H1 (cell line): ENCODE measurements around the gene KCNQ1. TPM values are rescaled to one million over a fixed set of nuclear protein-coding genes. Genes with fewer than 3 reads are reported as not detected.

ENCODE experiments used
- CBX5 ChIP-seq: fragments of 300-800, 300-1000 bp; sonication (generic); IDR thresholded peaks from 2 replicates; pipeline ENCODE4 v1.7.1; 2016; ENCODE audit warnings: antibody characterized with exemption, low read length, low read depth
- CBX8 ChIP-seq: fragments of 300-800, 300-1000 bp; sonication (generic); IDR thresholded peaks from 2 replicates; pipeline ENCODE4 v1.7.1; 2016; ENCODE audit warnings: low read depth, low read length, borderline replicate concordance
- TEAD4 ChIP-seq: IDR thresholded peaks from 2 replicates; pipeline ENCODE4 v1.6.1; 2012; ENCODE audit warnings: low read depth, low read length, inconsistent platforms, mixed read lengths
- polyA plus RNA-seq, 7 experiments: library from polyadenylated mRNA; depleted of rRNA in 3 of 7; stranded (reverse) in 5 of 7; unstranded in 2 of 7; fragments of >200 nt in 5 of 7; fragments of 200-250 nt in 2 of 7; gene quantifications; 1 replicate in 5 of 7; 2 replicates in 1 of 7; 4 replicates in 1 of 7; pipeline versions ENCODE4 v1.2.1 to v1.2.3, GENCODE V29; 2011 to 2013; ENCODE audit warnings: missing spikeins in 2 of 7, mixed read lengths in 2 of 7
- total RNA-seq: library from RNA; stranded (reverse); fragmentation: NEBNext Ultra II Directional; extraction: Animal tissue kit (Norgen Biotek cat#: 25700); gene quantifications from 2 replicates; pipeline ENCODE4 v1.2.1, GENCODE V29; 2021
- TF ChIP-seq, protein P1 (sequence below), 3 experiments: IDR thresholded peaks; 1 replicate in 2 of 3; 2 replicates in 1 of 3; pipeline versions ENCODE4 v1.5.1 to v1.6.1; 2011; ENCODE audit warnings: low read length in 3 of 3, mild to moderate bottlenecking in 3 of 3, inconsistent platforms in 2 of 3, low read depth in 1 of 3, moderate library complexity in 1 of 3; ENCODE audit not compliant: insufficient read depth in 1 of 3; ENCODE audit errors: control extremely low read depth in 1 of 3
- TF ChIP-seq, protein P2 (sequence below): IDR thresholded peaks from 2 replicates; pipeline ENCODE4 v1.6.1; 2012; ENCODE audit warnings: low read length, inconsistent platforms
- TF ChIP-seq, protein P3 (sequence below): fragments of 300-600 bp; sonication (generic); IDR thresholded peaks from 2 replicates; pipeline ENCODE4 v1.7.1; 2012; ENCODE audit warnings: low read length, moderate library complexity, mild to moderate bottlenecking, inconsistent platforms; ENCODE audit not compliant: insufficient replicate concordance

KCNQ1 gene
- total and polyA plus RNA-seq, 2 of the 8 experiments (the other 6 are each of a cell fraction or from before 2014, with no cell fraction given): 1.9 to 2.0 TPM

DNA sequence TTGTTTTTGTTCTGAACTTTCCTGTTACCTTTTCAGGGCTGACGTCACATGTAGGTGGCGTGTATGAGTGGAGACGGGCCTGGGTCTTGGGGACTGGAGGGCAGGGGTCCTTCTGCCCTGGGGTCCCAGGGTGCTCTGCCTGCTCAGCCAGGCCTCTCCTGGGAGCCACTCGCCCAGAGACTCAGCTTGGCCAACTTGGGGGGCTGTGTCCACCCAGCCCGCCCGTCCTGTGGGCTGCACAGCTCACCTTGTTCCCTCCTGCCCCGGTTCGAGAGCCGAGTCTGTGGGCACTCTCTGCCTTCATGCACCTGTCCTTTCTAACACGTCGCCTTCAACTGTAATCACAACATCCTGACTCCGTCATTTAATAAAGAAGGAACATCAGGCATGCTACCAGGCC lies 47.8 kb upstream of the KCNQ1 start (continued):
- TF ChIP-seq, protein P1, sequence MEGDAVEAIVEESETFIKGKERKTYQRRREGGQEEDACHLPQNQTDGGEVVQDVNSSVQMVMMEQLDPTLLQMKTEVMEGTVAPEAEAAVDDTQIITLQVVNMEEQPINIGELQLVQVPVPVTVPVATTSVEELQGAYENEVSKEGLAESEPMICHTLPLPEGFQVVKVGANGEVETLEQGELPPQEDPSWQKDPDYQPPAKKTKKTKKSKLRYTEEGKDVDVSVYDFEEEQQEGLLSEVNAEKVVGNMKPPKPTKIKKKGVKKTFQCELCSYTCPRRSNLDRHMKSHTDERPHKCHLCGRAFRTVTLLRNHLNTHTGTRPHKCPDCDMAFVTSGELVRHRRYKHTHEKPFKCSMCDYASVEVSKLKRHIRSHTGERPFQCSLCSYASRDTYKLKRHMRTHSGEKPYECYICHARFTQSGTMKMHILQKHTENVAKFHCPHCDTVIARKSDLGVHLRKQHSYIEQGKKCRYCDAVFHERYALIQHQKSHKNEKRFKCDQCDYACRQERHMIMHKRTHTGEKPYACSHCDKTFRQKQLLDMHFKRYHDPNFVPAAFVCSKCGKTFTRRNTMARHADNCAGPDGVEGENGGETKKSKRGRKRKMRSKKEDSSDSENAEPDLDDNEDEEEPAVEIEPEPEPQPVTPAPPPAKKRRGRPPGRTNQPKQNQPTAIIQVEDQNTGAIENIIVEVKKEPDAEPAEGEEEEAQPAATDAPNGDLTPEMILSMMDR (IDR thresholded peaks at IDR 0.05; ENCODE audit: control extremely low read depth in 1 of 3, insufficient read depth in 1 of 3, low read depth in 1 of 3, low read length in 3 of 3): no peak
- TF ChIP-seq, protein P2, sequence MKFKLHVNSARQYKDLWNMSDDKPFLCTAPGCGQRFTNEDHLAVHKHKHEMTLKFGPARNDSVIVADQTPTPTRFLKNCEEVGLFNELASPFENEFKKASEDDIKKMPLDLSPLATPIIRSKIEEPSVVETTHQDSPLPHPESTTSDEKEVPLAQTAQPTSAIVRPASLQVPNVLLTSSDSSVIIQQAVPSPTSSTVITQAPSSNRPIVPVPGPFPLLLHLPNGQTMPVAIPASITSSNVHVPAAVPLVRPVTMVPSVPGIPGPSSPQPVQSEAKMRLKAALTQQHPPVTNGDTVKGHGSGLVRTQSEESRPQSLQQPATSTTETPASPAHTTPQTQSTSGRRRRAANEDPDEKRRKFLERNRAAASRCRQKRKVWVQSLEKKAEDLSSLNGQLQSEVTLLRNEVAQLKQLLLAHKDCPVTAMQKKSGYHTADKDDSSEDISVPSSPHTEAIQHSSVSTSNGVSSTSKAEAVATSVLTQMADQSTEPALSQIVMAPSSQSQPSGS: no peak
- TF ChIP-seq CBX5: no peak
- TF ChIP-seq, protein P3, sequence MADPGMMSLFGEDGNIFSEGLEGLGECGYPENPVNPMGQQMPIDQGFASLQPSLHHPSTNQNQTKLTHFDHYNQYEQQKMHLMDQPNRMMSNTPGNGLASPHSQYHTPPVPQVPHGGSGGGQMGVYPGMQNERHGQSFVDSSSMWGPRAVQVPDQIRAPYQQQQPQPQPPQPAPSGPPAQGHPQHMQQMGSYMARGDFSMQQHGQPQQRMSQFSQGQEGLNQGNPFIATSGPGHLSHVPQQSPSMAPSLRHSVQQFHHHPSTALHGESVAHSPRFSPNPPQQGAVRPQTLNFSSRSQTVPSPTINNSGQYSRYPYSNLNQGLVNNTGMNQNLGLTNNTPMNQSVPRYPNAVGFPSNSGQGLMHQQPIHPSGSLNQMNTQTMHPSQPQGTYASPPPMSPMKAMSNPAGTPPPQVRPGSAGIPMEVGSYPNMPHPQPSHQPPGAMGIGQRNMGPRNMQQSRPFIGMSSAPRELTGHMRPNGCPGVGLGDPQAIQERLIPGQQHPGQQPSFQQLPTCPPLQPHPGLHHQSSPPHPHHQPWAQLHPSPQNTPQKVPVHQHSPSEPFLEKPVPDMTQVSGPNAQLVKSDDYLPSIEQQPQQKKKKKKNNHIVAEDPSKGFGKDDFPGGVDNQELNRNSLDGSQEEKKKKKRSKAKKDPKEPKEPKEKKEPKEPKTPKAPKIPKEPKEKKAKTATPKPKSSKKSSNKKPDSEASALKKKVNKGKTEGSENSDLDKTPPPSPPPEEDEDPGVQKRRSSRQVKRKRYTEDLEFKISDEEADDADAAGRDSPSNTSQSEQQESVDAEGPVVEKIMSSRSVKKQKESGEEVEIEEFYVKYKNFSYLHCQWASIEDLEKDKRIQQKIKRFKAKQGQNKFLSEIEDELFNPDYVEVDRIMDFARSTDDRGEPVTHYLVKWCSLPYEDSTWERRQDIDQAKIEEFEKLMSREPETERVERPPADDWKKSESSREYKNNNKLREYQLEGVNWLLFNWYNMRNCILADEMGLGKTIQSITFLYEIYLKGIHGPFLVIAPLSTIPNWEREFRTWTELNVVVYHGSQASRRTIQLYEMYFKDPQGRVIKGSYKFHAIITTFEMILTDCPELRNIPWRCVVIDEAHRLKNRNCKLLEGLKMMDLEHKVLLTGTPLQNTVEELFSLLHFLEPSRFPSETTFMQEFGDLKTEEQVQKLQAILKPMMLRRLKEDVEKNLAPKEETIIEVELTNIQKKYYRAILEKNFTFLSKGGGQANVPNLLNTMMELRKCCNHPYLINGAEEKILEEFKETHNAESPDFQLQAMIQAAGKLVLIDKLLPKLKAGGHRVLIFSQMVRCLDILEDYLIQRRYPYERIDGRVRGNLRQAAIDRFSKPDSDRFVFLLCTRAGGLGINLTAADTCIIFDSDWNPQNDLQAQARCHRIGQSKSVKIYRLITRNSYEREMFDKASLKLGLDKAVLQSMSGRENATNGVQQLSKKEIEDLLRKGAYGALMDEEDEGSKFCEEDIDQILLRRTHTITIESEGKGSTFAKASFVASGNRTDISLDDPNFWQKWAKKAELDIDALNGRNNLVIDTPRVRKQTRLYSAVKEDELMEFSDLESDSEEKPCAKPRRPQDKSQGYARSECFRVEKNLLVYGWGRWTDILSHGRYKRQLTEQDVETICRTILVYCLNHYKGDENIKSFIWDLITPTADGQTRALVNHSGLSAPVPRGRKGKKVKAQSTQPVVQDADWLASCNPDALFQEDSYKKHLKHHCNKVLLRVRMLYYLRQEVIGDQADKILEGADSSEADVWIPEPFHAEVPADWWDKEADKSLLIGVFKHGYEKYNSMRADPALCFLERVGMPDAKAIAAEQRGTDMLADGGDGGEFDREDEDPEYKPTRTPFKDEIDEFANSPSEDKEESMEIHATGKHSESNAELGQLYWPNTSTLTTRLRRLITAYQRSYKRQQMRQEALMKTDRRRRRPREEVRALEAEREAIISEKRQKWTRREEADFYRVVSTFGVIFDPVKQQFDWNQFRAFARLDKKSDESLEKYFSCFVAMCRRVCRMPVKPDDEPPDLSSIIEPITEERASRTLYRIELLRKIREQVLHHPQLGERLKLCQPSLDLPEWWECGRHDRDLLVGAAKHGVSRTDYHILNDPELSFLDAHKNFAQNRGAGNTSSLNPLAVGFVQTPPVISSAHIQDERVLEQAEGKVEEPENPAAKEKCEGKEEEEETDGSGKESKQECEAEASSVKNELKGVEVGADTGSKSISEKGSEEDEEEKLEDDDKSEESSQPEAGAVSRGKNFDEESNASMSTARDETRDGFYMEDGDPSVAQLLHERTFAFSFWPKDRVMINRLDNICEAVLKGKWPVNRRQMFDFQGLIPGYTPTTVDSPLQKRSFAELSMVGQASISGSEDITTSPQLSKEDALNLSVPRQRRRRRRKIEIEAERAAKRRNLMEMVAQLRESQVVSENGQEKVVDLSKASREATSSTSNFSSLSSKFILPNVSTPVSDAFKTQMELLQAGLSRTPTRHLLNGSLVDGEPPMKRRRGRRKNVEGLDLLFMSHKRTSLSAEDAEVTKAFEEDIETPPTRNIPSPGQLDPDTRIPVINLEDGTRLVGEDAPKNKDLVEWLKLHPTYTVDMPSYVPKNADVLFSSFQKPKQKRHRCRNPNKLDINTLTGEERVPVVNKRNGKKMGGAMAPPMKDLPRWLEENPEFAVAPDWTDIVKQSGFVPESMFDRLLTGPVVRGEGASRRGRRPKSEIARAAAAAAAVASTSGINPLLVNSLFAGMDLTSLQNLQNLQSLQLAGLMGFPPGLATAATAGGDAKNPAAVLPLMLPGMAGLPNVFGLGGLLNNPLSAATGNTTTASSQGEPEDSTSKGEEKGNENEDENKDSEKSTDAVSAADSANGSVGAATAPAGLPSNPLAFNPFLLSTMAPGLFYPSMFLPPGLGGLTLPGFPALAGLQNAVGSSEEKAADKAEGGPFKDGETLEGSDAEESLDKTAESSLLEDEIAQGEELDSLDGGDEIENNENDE: no peak
- no peak for TF ChIP-seq CBX8
- TF ChIP-seq TEAD4: no peak
